GM12892 (cell line): ENCODE measurements around the gene GPR85.

Experiments
- POLR2A ChIP-seq: IDR thresholded peaks from 2 replicates; pipeline ENCODE4 v1.6.1; 2011; ENCODE audit warnings: low read depth, low read length, control low read depth
- POLR2AphosphoS5 ChIP-seq: IDR thresholded peaks from 2 replicates; pipeline ENCODE4 v1.6.1; 2011; ENCODE audit warnings: low read depth, low read length, control low read depth

GRCh38 chr7:113113912-113114311 lies 27.3 kb upstream of the GPR85 start:
- TF ChIP-seq POLR2A (no peak), POLR2AphosphoS5 (no peak)
